GM21786 (cell line): ENCODE data around the gene C17orf67.

ENCODE experiments used
- ATAC-seq: cut with Tn5 transposase; IDR thresholded peaks from one replicate; pipeline ENCODE4 v1.9.1; 2021; ENCODE audit not compliant: unreplicated experiment

Gene C17orf67, protein sequence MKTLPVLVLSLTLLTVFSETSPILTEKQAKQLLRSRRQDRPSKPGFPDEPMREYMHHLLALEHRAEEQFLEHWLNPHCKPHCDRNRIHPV

DNA sequence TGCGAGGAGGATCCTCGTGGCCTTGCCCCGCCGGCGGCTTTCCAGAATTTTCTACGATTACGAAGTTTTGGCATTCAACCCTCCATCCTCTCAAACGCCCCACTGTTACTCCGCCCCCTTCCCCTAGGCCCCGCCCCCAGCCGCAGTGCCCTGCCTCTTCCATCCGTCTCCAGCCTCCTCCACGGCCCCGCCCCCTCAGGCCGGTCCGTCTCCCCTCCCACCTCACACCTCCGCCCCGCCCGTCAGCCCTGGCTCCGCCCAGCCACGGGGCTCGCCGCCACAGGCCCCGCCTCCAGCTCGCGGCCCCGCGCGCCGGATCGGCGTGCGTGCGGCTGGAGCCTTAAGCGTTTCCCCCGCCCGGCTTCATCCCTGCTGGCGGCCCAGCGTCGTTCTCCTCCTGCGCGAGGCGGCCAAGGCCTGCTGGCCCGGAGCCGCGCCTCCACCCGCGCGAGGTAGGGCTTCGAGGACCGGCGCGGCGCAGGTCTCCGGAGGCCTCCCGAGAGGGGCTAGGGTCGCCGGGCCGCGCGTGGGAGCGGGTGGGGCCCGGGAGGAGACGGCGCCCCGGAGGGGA, at the start of gene C17orf67, which contains the start of gene DGKE:
C17orf67 (minus strand) TSS at position 112 of the 571 bp plus-strand sequence. CDS start 18,110 bp downstream, outside the sequence.
DGKE (plus strand) TSS at position 343 of the 571 bp plus-strand sequence. CDS start 645 bp downstream, outside the sequence.
- ATAC-seq = peak; percentile 72

DNA sequence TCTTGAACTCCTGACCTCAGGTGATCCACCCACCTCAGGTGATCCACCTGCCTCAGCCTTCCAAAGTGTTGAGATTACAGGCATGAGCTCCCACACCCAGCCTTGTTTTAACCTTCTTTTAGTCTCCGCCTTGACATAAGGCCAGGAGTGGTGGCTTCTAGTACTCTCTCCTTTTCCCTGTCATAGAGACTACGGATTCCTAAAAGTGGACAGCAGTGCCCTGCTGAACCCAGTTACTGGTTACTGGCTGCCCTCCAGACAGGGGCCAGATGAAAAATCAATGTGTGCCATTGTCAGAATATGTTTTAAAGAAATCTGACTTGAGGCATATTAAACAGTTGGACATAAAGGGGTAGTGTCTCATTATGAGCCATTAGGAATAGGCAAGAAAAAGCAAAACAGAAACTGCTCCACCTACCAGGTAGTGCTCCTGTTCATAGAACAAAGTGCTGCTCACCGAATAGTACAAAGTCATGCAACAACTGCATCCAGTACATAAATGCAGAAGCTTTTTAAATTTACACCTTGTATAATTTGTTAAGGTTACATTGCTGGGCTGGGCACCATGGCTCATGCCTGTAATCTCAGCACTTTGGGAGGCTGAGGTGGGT, 48.1 kb upstream of the C17orf67 start:
- no peak for ATAC-seq

DNA sequence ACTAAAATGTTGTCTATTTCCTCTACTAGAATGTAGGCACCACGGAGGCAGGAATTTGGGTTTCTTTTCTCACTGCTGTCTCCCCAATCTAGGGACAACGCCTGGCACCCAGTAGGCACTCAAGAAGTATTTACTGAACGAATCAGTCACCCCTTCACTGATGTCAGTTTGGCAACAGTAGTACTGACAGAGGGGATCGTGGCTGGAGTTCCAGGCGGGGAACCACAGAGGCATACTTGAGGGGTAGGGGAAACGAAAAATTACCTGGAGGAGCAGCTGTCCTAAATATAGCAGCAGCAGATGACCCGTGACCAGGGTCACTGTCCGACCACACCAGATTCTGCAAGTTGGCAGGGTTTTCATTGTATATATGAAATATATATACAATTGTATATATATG, 46.9 kb upstream of the C17orf67 start:
- no peak for ATAC-seq

DNA sequence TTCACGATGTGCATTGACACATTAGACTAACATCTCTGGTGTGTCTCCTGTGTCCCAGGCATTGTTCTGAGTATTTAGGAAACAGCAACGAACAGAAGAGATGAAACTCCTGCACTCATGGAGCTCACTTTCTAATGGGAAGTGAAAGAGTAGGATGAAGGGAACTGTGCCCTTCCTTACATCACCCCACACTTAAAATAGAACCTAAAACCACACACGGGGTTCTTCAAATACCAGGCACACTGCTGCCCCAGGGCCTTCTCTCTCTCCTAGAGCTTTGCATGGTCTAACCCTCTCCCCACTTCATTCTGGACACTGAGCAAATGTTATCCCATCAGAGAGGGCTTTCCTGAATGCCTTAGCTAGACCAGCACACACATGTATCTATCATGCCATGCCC, 46.4 kb upstream of the C17orf67 start:
- no peak for ATAC-seq

DNA sequence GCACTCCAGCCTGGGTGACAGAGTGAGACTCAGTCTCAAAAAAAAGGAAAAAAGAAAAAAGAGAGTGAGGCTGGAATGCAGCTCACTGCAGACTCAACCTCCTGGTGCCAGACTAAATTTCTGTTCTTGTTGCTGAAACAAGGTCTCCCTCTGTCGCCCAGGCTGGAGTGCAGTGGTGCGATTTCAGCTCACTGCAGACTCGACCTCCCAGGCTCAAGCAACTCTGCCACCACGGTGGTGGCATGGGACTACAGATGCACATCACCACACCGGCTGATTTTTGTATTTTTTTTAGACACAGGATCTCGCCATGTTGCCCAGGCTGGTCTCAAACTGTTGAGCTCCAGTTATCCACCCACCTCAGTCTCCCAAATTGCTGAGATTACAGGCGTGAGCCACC, 45.6 kb upstream of the C17orf67 start:
- no peak for ATAC-seq

DNA sequence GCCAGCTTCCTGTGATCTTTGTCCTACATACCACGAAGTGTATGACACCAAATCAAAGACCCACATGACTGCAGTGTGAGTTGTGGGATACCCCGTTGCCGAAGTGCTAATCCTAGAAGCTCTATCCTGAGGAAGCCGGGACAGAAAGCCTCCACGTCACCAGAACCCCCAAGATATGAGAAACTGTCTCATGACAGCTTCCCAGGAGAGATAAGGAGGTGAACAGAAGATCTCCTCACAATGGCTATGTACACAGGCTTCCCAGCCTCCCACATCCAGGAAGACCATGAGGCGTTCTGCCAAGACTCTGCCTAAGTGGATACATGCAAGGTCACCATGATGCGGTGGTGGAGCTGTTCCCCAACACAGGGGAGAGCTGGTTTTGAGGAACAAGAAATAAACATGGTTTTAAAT, 43.1 kb upstream of the C17orf67 start:
- no peak for ATAC-seq

DNA sequence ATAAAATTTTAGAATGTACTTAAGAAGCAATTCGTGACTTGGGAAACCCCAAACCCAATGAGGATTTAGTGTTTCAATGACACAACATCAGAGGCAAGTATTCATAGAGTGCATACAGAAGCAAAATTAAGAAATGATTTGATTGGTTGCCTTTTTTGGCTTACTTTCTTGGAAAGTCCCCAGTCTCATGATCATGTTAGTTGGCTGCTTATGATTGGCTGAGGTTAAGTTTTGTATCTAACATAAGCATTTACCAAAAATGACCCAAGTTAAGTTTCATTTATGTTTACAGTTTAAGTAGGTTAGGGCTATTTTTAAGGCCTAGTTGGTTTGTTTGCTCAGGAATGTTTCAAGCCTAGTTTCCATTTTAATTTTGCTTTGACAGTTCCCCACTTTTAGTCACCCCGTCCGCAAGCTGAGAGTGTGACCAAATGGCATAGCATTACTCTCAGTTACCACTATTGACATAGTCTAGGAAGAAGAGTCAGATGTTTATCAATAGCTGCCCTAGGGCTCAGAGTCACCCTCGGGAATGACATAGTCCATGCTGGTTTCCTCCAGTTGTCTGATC, 36.4 kb upstream of the C17orf67 start:
- ATAC-seq = no peak

DNA sequence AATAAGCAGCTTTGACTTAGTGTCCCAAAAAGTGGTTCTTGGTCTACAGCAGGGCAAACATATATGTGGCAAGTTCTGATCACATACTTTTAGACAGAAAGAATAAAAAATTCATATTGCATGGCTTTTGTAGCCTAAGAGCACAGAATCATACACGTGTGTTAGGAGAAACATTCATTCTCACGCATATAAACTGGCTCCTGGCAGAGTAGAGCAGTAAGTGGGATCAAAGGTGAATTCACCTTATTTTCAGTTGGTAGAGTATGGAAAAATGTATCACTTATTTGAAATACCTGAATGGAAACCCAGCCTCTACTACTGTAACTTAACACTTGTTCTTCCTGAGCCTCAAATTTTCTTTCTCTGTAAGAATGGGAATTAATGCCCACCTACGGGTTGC, 35.0 kb upstream of the C17orf67 start:
- no peak for ATAC-seq

DNA sequence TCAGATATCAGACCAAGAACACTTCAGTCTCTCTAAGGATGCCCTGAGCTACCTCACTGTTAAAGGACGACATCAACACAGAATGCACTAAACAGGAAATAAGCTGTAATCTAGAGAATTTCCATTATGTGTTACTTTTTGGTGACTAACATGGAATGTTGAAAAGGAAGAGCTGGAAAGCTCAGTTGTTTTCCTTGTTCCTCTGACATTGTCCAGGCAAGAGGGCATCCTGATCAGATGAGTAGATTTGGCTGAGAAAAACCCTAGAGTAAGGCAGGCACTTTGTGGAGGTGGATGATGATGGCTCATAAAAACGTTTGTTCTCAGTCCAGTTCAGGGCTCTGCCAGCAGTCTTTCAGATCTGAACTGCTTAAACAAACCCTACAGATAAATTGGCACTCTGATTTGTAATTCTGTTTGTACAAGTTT, 34.2 kb upstream of the C17orf67 start:
- no peak for ATAC-seq

DNA sequence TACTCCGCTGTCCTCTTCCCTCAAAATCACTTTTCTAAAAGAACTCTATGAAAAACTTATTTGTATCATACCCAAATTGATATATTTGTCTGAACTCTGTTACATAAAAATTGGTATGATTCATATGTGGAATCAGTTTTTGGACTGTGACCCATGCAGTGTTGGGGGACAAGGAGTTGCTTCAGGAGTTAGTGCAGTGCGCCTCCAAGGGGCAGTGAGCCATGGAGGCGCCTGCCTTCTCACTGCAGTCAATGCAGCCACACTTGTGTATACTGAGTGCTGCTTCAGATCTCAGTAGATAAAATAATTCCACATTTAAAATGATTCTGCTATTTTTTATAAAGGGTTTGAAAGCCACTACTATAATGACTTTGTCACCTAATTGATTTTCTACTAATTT, 32.8 kb upstream of the C17orf67 start:
- no peak for ATAC-seq

DNA sequence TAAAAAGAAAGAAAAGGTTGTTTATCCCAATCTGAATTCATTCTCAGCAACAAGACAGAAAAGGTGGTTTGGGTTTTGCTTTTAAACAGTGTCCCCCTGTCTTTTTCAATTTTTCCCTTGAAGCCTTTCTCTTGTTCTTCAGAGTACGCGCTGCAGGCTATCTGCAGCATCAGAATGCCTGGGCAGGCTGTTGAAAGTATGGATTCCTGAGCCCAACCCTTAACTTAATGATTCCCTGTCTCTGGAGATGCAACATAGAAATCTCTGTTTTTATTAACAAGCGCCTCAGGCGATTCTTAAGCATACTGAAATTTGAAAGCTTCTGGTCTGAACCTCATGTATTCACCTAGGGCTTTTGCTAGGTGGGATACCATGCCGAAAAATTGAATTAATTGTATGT, 32.4 kb upstream of the C17orf67 start:
- no peak for ATAC-seq

DNA sequence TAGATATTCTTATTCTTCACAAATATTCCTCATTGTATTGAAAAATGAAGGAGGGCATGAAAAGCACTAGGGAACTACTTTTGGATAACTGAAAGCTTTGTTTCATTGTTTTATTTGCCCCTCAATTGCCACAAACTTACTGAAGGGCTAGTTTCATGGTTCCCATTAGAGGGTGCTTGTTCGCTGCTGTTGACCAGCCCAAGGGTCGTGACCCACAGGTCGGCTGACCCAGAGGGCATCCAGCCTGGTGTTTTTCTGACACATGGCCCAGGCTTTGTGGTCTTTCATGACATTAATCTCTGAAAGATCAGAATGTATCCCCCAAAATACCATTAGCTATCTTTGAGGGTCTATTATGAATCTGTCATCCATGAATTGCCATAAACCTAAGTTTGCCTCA, 30.3 kb upstream of the C17orf67 start:
- no peak for ATAC-seq

DNA sequence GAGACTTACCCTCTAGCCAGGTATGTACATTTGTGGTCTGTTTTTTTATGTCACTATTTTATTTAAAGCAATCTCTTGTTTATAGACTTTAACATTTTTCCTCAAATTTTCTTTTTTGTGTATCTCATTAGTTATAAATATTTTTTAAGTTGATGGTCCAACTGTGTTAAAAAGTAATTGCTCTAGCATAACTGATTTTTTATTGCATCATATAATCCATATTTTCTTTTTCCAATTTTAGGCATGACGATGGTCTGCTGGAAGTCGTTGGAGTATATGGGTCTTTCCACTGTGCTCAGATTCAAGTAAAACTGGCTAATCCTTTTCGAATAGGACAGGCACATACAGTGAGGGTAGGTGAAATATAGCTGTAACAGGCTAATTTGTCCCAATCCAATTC, 28.2 kb upstream of the C17orf67 start:
- no peak for ATAC-seq

DNA sequence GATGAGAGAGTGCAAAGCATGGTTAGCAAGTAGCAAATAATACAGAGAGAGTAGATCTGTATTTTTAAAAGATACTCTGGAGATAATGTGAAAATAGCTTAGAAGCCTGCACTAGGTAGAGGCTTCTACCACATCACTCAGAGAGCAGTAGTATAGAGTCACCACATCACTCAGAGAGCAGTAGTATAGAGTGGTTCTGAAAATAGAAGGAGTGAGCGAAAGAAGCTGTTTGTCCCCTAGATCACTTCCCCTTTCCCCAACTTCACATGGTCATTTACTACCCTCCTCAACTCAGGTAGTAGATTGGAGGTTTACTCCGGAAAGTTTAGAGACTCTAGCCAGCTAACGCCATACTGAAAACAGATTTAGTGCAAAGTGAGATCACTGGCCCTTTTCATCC, 17.3 kb upstream of the C17orf67 start:
- ATAC-seq = no peak

DNA sequence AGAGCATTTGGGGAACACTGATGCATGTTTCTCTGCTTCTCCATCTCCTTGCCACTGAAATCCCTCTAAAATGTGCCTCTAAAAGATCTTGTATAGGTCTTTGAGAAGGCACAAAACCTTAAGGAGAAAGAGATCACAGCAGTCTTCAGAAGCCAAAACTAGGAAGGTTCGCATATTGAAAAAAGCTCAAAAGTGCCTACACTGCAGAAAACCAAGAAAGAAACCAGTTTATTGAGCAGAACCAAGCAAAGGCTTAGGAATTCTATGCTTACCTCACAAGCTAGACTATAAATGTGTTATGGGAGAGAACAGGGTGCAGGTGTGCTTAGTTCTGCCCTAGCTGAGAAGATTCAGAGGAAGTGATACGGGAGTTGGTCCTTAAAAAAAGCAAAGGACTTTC, 16.9 kb upstream of the C17orf67 start:
- no peak for ATAC-seq

DNA sequence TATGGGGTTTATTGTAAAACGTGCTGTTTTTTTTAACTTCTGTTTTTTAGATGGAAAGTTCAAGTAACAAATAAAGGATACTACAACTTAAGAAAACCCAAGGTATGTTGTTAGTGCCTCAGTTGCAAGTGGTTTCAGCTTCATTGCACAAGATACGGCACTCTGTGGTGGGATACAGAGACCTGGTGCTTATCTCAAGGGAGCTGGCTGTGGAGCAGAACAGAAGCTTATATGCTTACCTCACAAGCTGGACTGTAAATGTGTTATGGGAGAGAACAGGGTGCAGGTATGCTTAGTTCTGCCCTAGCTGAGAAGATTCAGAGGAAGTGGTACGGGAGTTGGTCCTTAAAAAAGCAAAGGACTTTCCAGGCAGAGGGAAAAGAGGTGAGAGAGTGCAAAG, 15.4 kb upstream of the C17orf67 start:
- ATAC-seq = no peak

DNA sequence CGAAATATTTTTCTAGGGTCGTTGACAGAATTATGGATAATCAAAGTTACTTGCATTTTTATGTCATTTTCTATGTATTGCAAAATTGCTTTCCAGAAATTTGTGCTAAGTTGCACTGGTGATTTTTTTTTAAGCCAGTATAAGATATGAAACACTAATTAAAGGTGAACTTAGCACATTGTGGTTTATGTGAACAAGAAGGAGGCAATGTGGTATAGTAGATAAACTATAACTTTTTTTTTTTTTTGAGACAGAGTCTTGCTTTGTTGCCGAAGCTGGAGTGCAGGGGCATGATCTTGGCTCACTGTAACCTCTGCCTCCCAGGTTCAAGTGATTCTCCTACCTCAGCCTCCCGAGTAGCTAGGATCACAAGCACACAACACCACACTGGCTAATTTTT, 13.4 kb upstream of the C17orf67 start:
- no peak for ATAC-seq

DNA sequence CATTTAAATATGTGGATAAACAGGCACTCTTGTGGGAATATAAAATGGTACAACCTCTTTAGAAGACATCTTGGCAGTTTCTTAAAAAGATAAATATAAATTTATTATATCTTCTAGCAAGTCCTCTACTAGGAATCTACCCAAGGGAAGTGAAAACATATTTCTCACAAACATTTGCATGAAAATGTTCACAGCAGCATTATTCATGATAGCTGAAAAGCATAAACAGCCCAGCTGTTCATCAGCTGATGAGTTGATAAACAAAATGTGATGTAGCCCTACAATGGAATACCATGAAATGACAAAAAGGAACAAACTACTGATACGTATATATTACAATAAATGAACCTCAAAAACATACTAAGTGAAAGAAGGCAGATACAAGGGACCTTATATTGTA, 12.2 kb upstream of the C17orf67 start:
- ATAC-seq = no peak

DNA sequence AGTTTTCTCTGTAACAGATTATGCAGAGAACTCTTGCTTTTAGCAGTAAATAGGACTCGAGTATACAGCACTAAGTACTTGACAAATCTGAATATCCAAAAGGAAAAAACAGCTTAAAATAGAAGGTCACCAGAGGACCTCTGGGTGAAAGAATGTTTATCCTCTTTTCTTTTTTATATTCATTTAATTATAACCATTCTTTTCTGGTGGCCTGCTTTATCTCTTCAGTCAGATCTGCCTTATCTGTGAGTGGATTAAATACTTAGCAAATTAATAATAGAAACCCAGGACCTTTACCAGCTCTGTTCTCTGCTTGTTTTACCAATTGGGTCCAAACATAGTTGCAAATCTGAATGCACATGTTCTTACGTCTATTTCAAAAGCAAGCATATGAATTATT, 8.9 kb upstream of the C17orf67 start:
- ATAC-seq = no peak

DNA sequence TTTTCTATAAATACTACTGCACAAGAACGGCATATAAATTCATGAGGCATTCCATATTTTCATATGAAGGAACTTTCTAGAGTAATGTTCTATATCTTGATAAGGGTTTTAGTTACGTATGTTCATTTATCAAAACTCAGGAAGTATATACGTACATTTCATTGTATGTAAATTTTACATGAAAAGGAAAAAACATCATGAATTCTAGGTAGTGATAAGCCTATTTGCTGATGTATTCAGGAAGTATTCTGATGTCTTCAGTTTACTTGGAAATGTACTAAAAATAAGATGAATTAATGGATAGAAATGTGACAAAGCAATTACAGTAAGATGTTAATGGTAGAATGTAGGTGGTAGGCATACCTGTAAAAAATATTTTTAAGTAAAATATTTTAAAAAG, 5.0 kb upstream of the C17orf67 start:
- ATAC-seq = no peak

DNA sequence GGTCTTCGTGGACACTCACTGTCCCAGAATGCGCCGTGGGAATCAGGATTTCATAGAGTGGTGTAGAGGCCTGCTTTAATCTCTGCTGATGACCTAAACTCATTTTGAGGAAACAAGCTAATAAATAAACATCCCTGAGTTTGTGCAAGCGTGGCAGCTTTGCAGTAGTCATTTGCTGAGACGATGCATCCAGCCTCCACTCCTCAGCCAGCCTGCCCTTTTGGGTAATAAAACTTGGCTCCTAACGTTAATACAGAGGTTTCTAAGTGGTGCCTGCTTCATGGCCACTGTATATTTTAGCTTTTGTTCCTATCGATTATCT, 1.5 kb upstream of the C17orf67 start:
- ATAC-seq = no peak

DNA sequence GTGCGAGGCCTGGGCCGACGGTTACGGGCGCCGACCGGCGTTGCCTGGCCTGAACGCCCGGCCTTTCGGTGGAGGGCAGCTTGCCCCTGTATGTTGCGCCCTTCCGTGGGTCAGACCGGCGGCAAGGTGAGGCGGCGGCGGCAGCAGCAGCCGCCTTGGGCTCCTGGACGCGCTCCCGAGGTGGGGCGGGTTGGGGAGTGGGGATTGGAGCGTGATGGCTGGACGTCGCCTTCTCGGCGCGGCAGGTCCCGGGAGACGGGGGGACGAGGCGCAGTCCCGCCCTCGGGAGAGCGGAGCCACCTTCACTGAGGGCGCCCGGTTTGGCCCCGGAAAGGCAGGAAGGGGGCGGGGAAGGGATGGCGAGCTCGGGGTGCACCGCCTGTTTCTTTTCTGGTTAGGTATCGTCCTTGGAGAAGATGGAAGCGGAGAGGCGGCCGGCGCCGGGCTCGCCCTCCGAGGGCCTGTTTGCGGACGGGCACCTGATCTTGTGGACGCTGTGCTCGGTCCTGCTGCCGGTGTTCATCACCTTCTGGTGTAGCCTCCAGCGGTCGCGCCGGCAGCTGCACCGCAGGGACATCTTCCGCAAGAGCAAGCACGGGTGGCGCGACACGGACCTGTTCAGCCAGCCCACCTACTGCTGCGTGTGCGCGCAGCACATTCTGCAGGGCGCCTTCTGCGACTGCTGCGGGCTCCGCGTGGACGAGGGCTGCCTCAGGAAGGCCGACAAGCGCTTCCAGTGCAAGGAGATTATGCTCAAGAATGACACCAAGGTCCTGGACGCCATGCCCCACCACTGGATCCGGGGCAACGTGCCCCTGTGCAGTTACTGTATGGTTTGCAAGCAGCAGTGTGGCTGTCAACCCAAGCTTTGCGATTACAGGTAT, 902 bp upstream of the C17orf67 start:
- peak; percentile 29 for ATAC-seq
